Activated effector memory CD4-positive, alpha-beta T cell treated with Interleukin-2 at 50 U/mL for 16 hours (primary cell): ENCODE results near the gene IDH2.
"Not testable (repeated sequence)": the region's sequence is repeated elsewhere in the genome, so short reads cannot be mapped to it uniquely, and the experiment has no call there.

Source experiments
- DNase-seq: peaks from one replicate; pipeline ENCODE4 v3.0.0-alpha.2; 2020

IDH2 gene

DNA sequence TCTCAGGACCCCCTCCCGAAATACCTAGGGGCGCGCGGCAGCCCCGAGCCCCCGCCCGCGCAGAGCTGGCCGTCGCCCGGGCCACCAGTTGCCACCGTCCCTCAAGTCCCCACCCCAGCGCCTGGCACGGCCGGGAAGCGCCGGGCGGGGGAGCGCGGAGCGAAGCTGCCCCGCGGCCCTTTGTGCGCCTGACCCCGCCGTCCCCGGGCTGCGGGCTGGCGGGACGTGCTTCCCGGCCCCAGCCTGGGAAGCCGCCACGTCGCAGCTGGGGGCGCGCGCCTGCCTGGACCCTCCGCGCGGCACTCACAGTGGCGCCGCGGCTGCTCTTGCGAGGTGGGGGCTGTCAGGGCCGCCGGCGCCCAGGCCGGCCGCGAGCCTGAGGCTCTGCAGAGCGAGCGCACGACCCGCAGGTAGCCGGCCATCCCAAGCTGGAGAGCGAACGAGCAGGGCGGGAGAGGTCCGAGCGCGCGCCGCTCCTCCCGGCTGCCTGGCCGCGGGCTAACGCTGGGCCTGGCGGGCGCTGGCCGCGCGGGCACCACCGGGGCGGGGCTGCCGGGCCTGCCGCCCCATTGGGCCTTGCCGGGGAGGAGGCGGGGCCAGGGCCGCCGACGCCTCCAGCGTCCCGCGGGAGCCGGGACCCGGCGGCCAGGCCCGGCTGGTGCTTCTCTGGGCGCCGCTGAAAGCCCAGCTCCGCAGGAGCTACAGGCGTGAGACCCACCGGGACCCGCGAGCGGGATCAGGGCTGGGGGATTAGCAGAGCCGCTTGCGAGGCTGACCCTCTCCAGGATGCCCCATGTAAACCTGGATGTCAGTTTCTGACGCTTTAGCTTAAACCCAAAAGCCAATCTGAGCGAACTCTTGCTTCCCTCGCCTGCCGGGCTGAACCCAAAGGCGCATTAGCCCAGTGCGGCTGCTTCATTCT, at the start of gene IDH2:
Gene IDH2, minus strand, starts transcription at position 500 of the 922 bp plus-strand sequence. Its CDS starts 78 bp downstream, at position 422.
- DNase-seq: peak; percentile 64

GRCh38 chr15:90150551-90150950, 48.3 kb upstream of the IDH2 start:
- not testable (repeated sequence) for DNase-seq

DNA sequence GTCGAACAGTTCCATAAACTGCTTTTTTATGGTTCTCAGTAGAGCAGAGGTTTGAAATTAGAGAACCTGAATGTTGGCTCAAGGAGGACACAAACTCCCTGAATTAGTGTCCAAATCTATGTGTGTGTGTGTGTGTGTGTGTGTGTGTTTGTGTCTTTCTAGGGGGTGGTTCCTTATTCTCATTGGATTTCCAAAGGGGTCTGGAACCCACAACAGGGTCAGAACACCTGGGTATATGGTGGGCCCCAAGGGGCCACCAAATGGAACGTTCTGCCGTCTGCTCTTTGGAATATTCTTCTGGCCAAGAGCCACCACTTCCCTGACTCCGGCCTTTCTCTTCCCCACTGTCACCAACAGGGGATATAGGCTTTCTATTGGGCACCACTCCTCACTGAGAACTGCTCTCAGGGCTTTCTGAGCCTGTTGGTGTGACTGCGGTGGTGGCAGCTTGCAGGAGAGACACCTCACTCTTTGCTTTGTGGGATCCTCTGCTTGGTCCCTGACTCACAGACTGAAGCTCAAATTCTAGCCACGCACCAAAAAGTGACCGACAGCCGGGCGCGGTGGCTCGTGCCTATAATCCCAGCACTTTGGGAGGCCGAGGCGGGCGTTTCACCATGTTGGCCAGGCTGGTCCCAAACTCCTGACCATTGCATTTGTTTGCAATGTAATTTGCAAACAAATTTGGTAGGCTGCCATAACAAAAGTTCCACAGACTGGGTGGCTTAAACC, 47.5 kb upstream of the IDH2 start:
- no peak for DNase-seq

GRCh38 chr15:90146198-90146761, 44.0 kb upstream of the IDH2 start:
- not testable (repeated sequence) for DNase-seq

- DNase-seq: no peak
These were observed 43.5 kb upstream of the IDH2 start for GRCh38 chr15:90145761-90146160.

DNA sequence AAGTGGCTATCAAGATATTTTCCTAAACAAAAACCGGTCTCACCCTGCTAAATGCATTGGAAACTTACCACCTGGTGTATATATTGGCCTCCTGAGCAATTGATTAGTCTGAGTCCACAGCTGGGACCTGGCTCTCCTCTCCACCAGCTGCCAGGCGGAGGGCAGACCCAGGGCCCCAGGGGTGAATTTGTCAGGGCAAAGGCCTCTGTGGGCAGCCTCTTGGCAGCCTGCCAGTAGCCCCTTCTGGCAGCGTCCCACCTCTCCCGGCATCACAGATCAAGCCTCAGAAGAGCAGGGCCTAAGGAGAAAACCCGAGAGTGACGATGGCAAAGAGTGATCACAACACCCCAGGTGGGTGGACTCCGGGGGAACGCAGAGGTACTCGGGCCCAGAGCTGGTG, 43.0 kb upstream of the IDH2 start:
- no peak for DNase-seq

DNA sequence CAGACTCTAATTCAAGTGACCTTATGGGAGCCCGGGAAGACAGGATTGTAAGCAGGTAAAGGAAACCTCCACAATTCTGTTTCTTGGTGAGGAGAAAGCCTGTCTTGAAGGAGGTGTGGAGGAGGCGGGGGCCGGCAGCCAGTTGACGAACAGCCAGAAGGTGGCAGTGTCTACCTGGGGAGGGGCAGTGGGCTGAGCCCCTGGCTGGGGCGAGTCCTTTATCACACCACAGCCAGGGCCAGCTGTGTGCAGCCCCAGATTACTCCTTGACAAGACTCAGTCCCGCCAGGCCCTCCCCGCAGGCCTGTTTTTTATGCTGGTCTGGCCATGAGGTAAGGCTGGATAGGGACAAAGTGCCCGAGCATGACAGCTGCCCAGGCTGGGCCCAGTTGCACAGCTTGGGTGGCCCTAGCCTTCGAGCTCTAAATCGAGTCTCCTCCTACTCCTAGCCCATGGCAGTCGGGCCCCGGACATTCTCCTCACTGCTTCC, 40.9 kb upstream of the IDH2 start:
- DNase-seq: peak; percentile 47

GRCh38 chr15:90142216-90143165, 40.2 kb upstream of the IDH2 start:
- DNase-seq: peak; percentile 19

DNA sequence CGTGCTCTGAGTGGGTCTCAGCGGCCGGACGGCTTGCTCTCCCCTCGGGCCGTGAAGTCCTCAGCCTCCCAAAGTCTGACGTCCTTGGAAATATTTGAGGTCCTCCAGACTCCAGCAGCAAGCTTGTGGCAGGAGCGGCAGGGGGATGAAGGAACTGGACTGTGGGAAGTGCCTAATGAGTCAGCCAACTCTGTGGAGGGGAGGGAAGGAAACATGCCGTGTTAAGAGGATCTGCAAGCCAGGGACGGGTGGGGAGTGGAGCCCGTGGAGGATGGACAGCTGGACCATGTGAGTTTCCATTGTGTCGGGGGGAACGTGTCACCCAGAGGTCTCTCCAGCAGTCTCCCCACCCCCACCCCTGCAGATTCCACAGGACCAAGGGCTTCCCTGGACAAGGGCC, 39.4 kb upstream of the IDH2 start:
- DNase-seq: no peak

DNA sequence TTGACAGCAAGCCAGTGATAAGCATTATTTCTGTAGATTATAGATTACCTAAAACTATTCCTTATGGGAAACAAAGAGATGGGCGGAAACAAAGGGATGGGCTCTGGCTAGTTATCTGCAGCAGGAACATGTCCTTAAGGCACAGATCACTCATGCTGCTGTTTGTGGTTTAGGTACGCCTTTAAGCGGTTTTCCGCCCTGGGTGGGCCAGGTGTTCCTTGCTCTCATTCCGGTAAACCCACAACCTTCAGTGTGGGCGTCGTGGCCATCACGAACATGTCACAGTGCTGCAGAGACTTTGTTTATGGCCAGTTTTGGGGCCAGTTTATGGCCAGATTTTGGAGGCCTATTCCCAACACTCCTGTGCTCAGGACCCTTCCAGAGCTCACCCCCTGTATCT, 37.3 kb upstream of the IDH2 start:
- peak; percentile 7 for DNase-seq

GRCh38 chr15:90138071-90138833, 36.0 kb upstream of the IDH2 start:
- DNase-seq: no peak

GRCh38 chr15:90132437-90132836, 30.2 kb upstream of the IDH2 start:
- DNase-seq: no peak

GRCh38 chr15:90131848-90132247, 29.6 kb upstream of the IDH2 start:
- DNase-seq: no peak

- no peak for DNase-seq
These were observed 28.0 kb upstream of the IDH2 start for GRCh38 chr15:90130291-90130690.

DNA sequence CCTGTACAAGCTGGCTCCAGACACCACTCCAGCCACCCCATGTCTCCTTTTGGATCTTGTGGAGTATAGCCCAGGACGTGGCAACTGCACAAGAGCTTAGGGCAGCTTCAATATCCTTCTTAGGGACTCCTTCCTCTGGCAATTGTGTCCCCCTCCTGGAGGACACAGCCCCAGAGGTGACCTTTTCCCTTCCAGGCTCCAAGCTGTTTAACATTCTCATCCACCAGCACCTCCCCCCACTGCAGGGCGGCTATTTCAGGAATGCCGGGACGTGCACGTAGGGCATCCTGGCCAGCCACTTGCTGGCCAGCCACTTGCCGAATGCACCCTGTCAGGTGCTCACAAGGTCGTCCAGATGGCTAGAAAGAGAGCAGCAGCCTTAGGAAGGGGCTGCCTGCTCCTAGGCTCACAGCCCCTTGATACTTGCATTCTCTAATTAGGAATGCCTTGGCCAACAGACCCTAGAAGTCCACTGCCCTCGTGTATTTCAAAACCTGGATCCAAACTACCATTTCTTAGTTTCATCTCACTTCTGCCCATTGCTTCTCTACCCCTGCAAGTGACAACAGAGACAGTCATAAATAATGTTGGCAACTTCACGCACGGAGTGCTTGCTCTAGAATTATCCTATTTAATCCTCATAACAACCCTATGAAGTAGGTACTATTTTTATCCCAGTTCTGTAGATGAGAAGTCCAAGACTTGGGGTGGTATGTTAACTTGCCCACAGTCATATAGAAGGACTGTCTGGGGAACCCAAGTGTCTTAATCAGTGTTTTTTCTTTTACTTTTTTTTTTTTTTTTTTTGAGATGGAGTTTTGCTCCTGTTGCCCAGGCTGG, 24.5 kb upstream of the IDH2 start:
- no peak for DNase-seq

- DNase-seq: no peak
These were observed 23.8 kb upstream of the IDH2 start for GRCh38 chr15:90126022-90126421.

- DNase-seq: no peak
These were observed 22.2 kb upstream of the IDH2 start for GRCh38 chr15:90124507-90124906.

DNA sequence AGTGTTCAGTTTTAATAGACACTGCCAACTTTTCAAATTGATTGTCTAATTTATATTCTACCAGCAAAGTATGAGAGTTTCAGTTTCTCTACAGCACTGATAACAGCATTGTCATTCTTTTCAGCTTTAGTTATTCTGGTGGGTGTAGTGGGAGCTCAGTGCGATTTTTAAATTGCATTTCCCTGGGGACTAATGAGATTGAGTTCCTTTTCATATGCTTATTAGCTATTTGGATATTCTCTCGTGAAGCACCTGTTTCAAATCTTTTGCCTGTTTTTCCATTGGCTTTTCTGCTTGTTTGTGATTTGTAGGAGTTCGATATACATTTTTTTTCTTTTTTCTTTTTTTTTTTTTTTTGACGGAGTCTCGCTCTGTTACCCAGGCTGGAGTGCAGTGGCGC, 18.8 kb upstream of the IDH2 start:
- no peak for DNase-seq

DNA sequence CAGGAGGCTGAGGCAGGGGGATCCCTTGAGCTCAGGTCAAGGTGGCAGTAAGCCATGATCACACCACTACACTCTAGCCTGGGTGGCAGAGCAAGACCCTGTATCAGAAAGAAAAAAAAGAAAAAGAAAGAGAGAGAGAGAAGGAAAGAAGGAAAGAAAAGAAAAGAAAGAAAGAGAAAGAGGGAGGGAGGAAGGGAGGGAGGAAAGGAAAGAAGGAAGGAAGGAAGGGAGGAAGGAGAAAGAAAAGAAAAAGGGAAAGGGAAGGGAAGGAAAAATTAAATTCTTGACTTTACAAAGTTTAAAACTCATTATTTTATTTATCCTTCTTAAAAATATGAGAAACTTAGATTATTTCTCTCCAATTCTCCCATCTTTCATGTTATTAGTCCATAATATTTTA, 17.1 kb upstream of the IDH2 start:
- DNase-seq: no peak

DNA sequence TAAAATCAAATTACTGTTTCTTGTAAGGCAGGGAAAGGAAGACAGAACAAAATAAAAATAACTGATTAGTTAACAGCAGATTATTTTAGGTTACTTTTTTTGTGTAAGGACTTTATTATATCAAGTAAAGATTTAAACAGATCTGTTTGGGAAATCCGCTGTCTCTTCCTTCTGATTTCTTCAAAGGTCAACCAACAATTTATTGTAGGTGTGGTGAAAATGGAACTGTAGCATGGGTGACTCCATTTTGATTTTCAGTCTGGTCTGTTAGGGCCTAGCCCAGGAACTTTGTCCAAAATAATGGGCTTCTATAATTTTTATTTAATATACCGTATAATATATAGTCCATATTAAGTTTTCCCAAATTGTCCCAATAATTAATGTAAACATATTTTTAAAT, 13.5 kb upstream of the IDH2 start:
- DNase-seq: no peak

- no peak for DNase-seq
These were observed 12.2 kb upstream of the IDH2 start for GRCh38 chr15:90114451-90114901.
